Testis (tissue), 2 donors: ENCODE measurements around the gene SEL1L3.

ENCODE experiments used
- POLR2A ChIP-seq: fragments of 450-650 bp; IDR thresholded peaks from one replicate; pipeline ENCODE4 v1.6.1; 2017; ENCODE audit warnings: antibody characterized with exemption, mild to moderate bottlenecking, moderate library complexity
- TF ChIP-seq, protein P1 (sequence below), 3 experiments: fragments of 450-650 bp in 2 of 3; fragments of 200-600 bp in 1 of 3; sonication (generic) in 1 of 3; IDR thresholded peaks; one replicate each; pipeline ENCODE4 v1.5.1; 2016 to 2019; ENCODE audit warnings: antibody characterized with exemption in 3 of 3, mild to moderate bottlenecking in 2 of 3, moderate library complexity in 1 of 3

DNA sequence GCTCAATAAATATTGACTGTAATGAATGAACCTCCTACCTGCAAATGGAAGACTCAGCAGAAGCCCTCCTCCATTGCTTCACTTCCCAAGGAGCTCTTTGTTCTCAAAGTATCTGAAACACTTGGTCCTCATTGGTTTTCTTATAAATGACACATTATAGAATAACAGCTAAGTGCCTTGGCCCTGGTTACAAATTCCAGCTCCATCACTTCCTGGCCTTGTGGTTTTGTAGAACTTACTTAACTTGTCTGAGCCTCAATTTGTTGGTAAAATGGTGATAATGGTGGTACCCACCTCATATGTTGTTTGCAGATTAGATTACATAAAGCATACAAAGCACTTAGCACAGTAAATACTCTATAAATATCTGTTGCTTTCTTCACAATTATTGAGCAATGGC, 26.0 kb upstream of the SEL1L3 start:
- TF ChIP-seq, protein P1, sequence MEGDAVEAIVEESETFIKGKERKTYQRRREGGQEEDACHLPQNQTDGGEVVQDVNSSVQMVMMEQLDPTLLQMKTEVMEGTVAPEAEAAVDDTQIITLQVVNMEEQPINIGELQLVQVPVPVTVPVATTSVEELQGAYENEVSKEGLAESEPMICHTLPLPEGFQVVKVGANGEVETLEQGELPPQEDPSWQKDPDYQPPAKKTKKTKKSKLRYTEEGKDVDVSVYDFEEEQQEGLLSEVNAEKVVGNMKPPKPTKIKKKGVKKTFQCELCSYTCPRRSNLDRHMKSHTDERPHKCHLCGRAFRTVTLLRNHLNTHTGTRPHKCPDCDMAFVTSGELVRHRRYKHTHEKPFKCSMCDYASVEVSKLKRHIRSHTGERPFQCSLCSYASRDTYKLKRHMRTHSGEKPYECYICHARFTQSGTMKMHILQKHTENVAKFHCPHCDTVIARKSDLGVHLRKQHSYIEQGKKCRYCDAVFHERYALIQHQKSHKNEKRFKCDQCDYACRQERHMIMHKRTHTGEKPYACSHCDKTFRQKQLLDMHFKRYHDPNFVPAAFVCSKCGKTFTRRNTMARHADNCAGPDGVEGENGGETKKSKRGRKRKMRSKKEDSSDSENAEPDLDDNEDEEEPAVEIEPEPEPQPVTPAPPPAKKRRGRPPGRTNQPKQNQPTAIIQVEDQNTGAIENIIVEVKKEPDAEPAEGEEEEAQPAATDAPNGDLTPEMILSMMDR (IDR thresholded peaks at IDR 0.05), result no peak
- no peak for TF ChIP-seq POLR2A
